Activated CD8-positive, alpha-beta memory T cell treated with anti-CD3 and anti-CD28 coated beads, Interleukin-2, amount 50 U/mL, for 24 hours (primary cell): Measurements from ENCODE around the gene ZBTB8OS.
"Not testable (repeated sequence)": the region's sequence is repeated elsewhere in the genome, so short reads cannot be mapped to it uniquely, and the experiment has no call there.

Experiments used
- DNase-seq: peaks from one replicate; pipeline ENCODE4 v3.0.0-alpha.2; 2020; ENCODE audit errors: extremely low read depth

The ZBTB8OS gene

DNA sequence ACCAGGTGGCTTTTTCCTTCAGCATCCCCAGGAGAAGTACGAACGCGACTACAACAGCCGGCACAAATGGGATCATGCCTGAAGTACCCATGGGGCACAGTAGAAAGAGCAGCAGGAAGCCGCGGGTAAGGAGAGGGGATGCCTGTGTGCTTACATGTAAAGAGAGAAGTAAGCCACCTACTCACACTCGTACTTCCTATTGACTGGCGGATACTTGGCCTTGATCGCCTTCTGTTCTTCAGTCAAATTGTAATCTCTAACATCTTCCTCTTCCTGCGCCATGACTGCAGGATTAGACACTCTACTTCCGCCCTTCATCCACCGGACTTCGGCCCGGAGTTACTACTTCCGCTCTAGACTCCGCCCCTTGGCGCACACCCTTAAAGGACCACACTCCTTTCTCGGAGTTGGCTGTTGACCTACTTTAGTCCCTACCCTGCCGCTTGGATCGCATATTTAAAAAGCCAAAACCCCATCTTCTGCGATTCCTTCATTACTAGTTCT is at the start of gene ZBTB8OS:
ZBTB8OS (minus strand) TSS at position 303 of the 504 bp plus-strand sequence; CDS start at position 282, 21 bp downstream.
- DNase-seq = peak; percentile 79

DNA sequence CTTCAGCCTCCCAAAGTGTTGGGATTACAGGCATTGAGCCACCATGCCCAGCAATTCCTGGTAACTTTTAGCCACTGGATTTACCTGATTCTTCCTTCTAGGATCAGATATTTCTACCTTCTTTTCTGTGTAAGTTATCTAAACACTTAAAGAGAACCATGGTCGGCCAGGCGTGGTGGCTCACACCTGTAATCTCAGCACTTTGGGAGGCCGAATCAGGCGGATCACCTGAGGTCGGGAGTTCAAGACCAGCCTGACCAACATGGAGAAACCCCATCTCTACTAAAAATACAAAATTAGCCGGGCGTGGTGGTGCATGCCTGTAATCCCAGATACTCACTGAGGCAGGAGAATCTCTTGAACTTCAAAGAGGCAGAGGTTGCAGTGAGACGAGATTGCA is 46.6 kb upstream of the ZBTB8OS start:
- not testable (repeated sequence) for DNase-seq

GRCh38 chr1:32696041-32696440 is 45.7 kb upstream of the ZBTB8OS start:
- DNase-seq = no peak

- no peak for DNase-seq
Measured at GRCh38 chr1:32695098-32695904, 45.0 kb upstream of the ZBTB8OS start.

DNA sequence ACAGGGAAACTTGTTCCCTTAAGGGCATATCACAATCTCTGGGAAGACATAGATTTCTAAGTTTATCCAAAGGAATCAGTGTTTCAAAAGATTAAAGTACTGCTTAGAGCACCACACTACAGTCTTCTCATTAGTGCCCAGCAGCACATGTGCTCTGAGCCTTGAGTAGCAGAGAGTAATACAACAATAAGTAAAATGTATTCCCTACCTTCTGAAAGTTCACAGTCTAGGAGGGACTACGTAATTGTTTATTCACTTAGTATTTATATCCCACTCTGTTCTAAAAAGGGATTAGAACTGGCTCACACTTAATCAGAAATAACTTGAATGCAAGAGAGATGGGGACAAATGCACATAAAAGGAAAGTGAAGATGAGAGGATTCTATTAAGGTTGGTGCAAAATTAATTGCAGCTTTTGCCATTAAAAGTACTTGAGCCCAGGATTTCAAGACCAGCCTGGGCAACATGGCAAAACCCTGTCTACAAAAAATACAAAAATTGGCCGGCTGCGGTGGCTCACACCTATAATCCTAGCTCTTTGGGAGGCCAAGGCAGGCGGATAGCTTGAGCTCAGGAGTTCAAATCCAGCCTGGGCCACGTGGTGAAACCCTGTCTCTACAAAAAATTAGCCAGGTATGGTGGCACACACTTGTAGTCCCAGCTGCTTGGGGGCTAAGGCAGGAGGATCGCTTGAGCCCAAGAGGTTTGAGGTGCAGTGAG is 43.3 kb upstream of the ZBTB8OS start:
- no peak for DNase-seq

DNA sequence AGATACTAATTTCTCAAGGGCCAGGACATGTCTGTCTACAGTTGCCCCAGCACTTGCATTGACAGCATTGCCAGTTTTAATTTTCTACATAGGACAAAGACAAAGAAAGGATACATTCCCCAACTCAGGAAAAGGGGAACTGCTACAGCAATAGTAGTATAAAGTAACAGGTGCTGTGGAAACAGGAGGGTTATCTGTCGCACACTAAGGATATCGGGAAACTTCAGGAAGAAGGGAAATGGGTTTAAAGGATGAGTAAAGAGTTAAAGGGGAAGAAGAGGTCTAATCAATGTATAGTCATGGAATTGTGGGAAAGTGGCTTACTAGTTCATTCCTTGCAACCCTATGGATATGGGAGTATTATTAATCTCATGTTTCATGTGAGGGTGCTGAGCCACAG is 36.0 kb upstream of the ZBTB8OS start:
- DNase-seq = no peak

DNA sequence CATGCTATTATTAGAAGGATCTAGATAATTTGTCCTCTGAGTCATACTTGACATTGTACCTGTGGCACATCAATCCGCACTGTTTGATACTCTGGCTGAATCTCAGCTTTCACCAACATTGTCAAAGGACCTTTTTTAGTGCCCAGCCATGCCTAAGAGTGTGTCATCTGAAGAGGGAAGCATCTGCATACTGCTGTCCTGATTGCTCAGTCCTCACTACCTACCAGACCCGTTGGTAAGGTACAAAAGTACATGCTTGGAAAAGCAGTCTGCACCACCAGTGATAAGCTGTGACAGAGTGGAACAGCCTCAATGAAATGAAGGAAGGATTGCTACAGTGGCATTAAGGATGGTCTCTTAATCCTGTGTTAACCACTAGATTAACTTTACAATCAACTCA is 35.1 kb upstream of the ZBTB8OS start:
- DNase-seq = no peak

GRCh38 chr1:32684167-32684811 is 33.9 kb upstream of the ZBTB8OS start:
- DNase-seq = no peak

GRCh38 chr1:32683397-32683796 is 33.0 kb upstream of the ZBTB8OS start:
- DNase-seq = no peak

DNA sequence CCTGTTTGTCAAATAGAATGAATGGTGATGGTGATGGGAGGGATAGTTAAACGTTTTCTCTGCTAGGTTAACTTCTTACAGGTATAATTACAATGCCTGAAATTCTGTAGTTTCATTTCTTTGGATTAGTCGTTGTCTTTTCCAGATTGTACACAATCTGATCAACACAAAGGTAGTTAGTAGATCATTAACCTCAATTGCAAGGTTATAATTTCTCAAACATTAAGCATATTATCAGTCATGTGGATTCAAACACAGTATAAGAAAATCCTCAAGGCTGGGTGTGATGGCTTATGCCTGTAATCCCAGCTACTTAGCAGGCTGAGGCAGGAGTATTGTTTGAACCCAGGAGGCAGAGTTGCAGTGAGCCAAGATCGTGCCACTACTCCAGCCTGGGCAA is 31.6 kb upstream of the ZBTB8OS start:
- DNase-seq = no peak

DNA sequence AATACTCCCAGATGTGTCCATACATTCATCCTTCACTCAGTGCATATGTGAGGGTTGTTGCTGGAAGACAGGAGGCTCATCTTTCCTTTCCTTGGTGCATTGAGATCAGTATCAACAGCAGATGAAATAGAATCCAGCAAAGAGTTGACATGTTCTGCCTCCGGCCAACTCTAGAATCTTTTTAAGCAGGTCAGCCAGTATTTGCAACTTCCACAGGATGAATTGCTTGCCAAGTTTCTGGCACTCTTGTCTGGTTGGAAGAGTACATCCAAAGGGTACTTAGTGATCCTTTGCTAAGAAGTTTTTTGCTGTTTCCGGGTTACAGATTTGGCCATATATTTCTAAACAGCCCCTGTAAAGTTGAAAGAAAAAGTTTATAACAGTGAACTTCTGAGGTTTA is 31.2 kb upstream of the ZBTB8OS start:
- no peak for DNase-seq

DNA sequence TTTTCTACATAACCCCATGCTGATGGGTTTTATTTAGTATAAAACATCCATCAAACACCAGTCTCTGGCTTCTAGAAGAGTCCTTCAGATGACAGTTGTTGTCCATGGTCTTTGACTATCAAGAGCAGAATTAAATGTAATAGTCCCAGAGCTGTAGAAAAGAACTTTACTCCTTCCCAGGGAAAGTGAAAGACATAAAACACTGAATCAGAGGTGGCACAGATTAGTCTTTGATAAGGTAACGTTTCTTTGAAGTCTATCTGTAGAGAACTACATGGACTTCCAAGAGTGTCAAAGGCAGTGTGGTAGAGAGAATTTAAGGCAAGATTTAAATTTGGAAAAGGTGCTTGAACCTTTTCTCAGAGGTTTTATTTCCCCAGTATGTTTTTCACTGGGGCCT is 30.3 kb upstream of the ZBTB8OS start:
- DNase-seq = no peak

DNA sequence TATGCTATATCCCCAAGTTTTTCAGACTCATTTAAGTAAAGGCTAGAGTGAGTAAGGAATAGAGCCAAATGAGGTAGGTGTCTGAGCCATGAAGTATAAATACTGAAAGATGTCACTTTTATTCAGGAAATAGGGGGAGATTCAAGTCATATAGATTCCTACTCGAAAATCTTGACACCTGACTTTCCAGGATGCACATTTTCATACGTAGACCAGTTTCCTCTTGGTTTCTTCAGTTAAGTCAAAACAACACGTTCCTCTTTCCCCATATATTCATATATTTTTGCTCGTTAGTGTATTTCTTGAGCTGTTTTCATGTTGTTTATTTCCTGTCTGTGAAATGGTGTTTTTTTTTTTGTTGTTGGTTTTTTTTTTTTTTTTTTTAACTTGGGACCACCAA is 29.6 kb upstream of the ZBTB8OS start:
- not testable (repeated sequence) for DNase-seq

DNA sequence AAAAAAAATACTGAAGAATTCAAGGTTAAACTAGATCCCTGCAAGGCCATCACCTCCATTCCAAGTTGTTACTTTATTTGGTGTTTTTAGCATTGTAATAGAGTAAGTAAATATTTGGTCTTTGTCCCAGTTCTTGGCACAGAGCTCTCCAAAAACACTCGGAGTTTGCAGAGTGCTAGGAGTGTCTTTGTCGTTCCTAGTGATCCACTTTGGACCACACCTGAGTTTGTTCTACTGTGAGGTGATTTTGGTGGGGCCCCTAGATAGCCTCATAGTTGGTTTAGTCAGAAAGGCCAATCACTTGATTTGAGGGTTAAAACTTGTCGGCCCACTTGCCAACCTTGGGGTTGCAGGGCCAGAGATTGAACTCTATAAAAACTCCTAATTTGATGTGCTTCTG is 26.6 kb upstream of the ZBTB8OS start:
- no peak for DNase-seq

- not testable (repeated sequence) for DNase-seq
Measured at GRCh38 chr1:32668716-32669115, 18.4 kb upstream of the ZBTB8OS start.

DNA sequence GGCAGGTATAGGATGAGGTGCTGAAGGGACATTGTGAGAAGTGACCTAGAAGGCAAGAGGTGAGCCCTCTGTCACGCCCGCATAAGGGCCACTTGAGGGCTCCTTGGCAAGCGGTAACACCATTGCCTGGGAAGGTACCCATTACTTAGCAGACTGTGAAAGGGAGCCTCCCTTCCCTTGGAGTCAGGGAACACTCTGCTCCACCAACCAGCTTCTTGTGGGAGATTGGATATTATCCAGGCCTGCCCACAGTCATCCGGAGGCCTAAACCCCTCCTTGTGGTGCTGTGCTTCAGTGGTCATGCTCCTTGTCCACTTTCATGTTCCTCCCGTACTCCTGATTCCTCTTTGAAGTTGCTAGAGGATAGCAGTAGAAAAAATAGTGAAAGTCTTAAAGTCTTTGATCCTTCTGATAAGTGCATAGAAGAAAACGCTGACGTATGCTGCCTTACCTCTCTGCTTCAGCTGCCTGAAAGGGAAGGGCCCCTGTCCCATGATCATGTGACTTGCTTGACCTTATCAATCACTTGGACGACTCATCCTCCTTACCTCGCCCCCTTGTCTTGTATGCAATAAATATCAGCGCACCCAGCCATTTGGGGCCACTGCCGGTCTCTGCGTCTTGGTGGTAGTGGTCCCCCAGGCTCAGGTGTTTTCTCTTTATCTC is 16.7 kb upstream of the ZBTB8OS start:
- DNase-seq = no peak

DNA sequence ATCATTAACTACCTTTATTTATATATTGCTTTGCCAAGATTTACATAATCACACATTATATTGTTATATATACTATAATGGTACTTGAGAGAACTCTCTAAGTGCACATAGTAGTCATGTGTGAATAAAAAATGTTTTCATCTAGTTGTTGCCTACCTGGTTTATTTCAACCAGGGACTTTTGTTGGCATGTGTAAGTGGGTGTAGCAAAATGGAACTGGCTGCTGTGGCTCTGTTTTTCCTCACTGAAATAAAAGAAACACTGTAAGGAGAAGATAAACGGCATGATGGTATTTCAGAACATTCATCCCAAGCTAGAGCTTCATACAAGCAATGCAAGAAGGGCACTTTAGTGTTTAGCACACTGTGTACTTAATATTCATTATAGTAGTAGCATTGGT is 15.6 kb upstream of the ZBTB8OS start:
- no peak for DNase-seq

GRCh38 chr1:32659581-32659980 is 9.2 kb upstream of the ZBTB8OS start:
- no peak for DNase-seq

DNA sequence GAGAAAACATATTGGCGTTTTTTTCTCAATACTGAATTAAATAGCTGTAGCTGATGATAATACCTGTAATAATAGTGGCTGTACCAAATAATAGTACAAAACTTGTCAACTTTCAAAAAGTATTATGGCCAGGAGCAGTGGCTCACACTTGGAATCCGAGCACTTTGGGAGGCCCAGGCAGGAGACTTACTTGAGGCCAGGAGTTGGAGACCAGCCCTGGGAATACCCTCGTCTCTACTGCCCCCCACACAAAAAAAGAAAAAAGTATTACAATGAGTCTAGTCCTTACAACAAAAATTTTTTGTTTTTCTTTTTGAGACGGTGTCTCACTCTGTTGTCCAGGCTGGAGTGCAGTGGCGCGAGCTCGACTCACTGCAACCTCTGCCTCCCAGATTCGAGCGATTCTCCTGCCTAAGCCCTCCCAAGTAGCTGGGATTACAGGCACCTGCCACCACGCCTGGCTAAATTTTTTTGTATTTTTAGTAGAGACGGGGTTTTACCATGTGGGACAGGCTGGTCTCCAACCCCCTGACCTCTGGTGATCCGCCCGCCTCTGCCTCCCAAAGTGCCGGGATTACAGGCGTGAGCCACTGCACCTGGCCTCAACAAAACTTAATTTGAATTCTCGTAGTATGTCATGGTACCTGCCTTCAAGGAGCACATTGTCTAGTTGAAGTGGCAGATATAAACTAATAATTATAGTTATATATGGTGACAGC is 2.1 kb upstream of the ZBTB8OS start:
- DNase-seq = no peak

GRCh38 chr1:32651461-32652073 is 1.2 kb upstream of the ZBTB8OS start:
- DNase-seq = no peak
